K562 (cell line): ENCODE results near the gene PLAC1. TPM values are rescaled to one million over a fixed set of nuclear protein-coding genes. Genes with fewer than 3 reads are reported as not detected.

Source experiments
- ATAC-seq: fragments of 200-7000 bp; cut with Tn5 transposase; 3 replicates; pipeline ENCODE4 v1.9.1; 2020; ENCODE audit warnings: moderate library complexity
- BruUV-seq: library from RNA; stranded (reverse); fragments of 400-500 nt; replicated peaks from 2 replicates; lab custom pipeline; 2021; lab: Mats Ljungman, UMichigan
- CTCF ChIA-PET: fragments of 300-600 bp; formaldehyde crosslinking; extraction: SDS; loops from one replicate; lab custom pipeline; 2021; ENCODE audit warnings: low intra/inter-chr PET ratio; lab: Yijun Ruan, JAX
- POLR2A ChIA-PET: fragments of 300-600, 350-650 bp; sonication (Branson Sonifier 250); formaldehyde crosslinking; extraction: SDS; loops from one replicate; lab custom pipeline; 2021; ENCODE audit warnings: antibody characterized with exemption, inconsistent platforms; lab: Yijun Ruan, JAX
- DNase-seq, 4 experiments: peaks; one replicate each; pipeline versions ENCODE4 v3.0.0 to v3.0.0-alpha.2; 2011 to 2018; ENCODE audit warnings: low spot score in 3 of 4, mixed read lengths in 3 of 4; ENCODE audit errors: extremely low read depth in 1 of 4
- FAIRE-seq: peaks from 2 replicates; lab custom pipeline; 2011; peaks lifted over from hg19 to GRCh38; lab: Jason Lieb, UNC
- H2AFZ ChIP-seq: 2 replicates; pipeline ENCODE4 v1.6.0; 2011; ENCODE audit warnings: low read depth, low read length, control low read depth, inconsistent platforms
- H3K27ac ChIP-seq: fragments of 200-600 bp; 3 replicates; pipeline ENCODE4 v1.8.0; 2011; ENCODE audit warnings: low read depth, mild to moderate bottlenecking, control low read depth, inconsistent platforms, low read length, moderate library complexity, mixed read lengths; ENCODE audit errors: extremely low read depth
- H3K27me3 ChIP-seq, 2 experiments: fragments of 300-600 bp in 1 of 2; 2 replicates in 1 of 2; 3 replicates in 1 of 2; pipeline versions ENCODE4 v1.6.0 to v1.8.0; 2011; ENCODE audit warnings: inconsistent platforms in 2 of 2, low read length in 2 of 2, mild to moderate bottlenecking in 1 of 2, mixed read lengths in 1 of 2, moderate library complexity in 1 of 2; ENCODE audit not compliant: control insufficient read depth in 2 of 2, insufficient read depth in 2 of 2
- H3K36me3 ChIP-seq: fragments of 300-600 bp; 3 replicates; pipeline ENCODE4 v1.8.0; 2011; ENCODE audit warnings: mild to moderate bottlenecking, low read length, inconsistent platforms; ENCODE audit not compliant: control insufficient read depth, insufficient read depth
- H3K4me1 ChIP-seq, 2 experiments: fragments of 200-600 bp in 1 of 2; replicated peaks in 1 of 2; 2 replicates in 1 of 2; 3 replicates in 1 of 2; pipeline versions ENCODE4 v1.5.1 to v1.8.0; 2011; ENCODE audit warnings: inconsistent platforms in 2 of 2, low read length in 2 of 2, mild to moderate bottlenecking in 1 of 2, mixed read lengths in 1 of 2, moderate library complexity in 1 of 2; ENCODE audit not compliant: control insufficient read depth in 2 of 2, insufficient read depth in 2 of 2
- H3K4me2 ChIP-seq: 2 replicates; pipeline ENCODE4 v1.6.1; 2011; ENCODE audit warnings: low read length, control low read depth, inconsistent platforms, mixed read lengths; ENCODE audit not compliant: insufficient read depth
- H3K4me3 ChIP-seq: fragments of 200-600 bp; sonication (generic), shearing (Covaris generic); 2 replicates; pipeline ENCODE4 v1.5.1; 2016; ENCODE audit warnings: control low read depth, inconsistent platforms
- H3K79me2 ChIP-seq: fragments of 200-600 bp; 3 replicates; pipeline ENCODE4 v1.8.0; 2011; ENCODE audit warnings: low read length, inconsistent platforms; ENCODE audit not compliant: control insufficient read depth, insufficient read depth
- H3K9ac ChIP-seq, 2 experiments: 2 replicates each; pipeline versions ENCODE4 v1.6.0 to v1.6.1; 2011; ENCODE audit warnings: low read depth in 2 of 2, low read length in 2 of 2, control low read depth in 1 of 2, inconsistent platforms in 1 of 2, mild to moderate bottlenecking in 1 of 2, mixed read lengths in 1 of 2; ENCODE audit not compliant: insufficient read depth in 1 of 2
- H3K9me1 ChIP-seq: one replicate; pipeline ENCODE4 v1.6.0; 2011; ENCODE audit warnings: inconsistent platforms, mild to moderate bottlenecking, low read length, moderate library complexity; ENCODE audit not compliant: control insufficient read depth, insufficient read depth
- H3K9me3 ChIP-seq: replicated peaks from 2 replicates; pipeline ENCODE4 v1.5.1; 2011; ENCODE audit warnings: low read depth, low read length, inconsistent platforms; ENCODE audit not compliant: control insufficient read depth, insufficient read depth
- H4K20me1 ChIP-seq: replicated peaks from 2 replicates; pipeline ENCODE4 v1.6.1; 2011; ENCODE audit warnings: low read length, inconsistent platforms, mixed read lengths; ENCODE audit not compliant: control insufficient read depth, insufficient read depth
- FOS ChIP-seq: IDR thresholded peaks from 3 replicates; pipeline ENCODE4 v1.6.1; 2011; ENCODE audit not compliant: insufficient read length; ENCODE audit errors: extremely low read depth
- FOXK1 ChIP-seq: sonication (generic); formaldehyde crosslinking; IDR thresholded peaks from 2 replicates; pipeline ENCODE4 v1.8.0; 2022; ENCODE audit warnings: missing genetic modification reagents, mild to moderate bottlenecking, borderline replicate concordance
- IFI16 ChIP-seq: fragments of 250-450 bp; sonication (Bioruptor Pico); IDR thresholded peaks from 2 replicates; pipeline ENCODE4 v2.1.2; 2022; ENCODE audit warnings: mild to moderate bottlenecking, inconsistent platforms
- KDM4B ChIP-seq, 2 experiments: fragments of 450-650 bp in 1 of 2; sonication (generic) in 1 of 2; IDR thresholded peaks; 2 replicates each; pipeline ENCODE4 v1.6.1; 2016 to 2017; ENCODE audit warnings: borderline replicate concordance in 2 of 2, antibody characterized with exemption in 1 of 2, low read depth in 1 of 2, mild to moderate bottlenecking in 1 of 2
- PPARD ChIP-seq: fragments of 250-450 bp; sonication (Bioruptor Pico); IDR thresholded peaks from 2 replicates; pipeline ENCODE4 v1.8.0; 2022; ENCODE audit warnings: inconsistent platforms, mild to moderate bottlenecking, moderate library complexity
- RBM25 ChIP-seq: fragments of 200-400 bp; formaldehyde crosslinking; IDR thresholded peaks from 2 replicates; pipeline ENCODE4 v1.6.1; 2018; ENCODE audit warnings: low read length, low read depth, moderate library complexity; ENCODE audit not compliant: severe bottlenecking
- SMARCA4 ChIP-seq: fragments of 450-650 bp; IDR thresholded peaks from 2 replicates; pipeline ENCODE4 v1.6.1; 2016
- ZBTB1 ChIP-seq: sonication (generic); formaldehyde crosslinking; IDR thresholded peaks from 2 replicates; pipeline ENCODE4 v1.8.1; 2023; ENCODE audit warnings: missing genetic modification reagents, low read depth, mild to moderate bottlenecking, borderline replicate concordance
- ZNF134 ChIP-seq: fragments of 250-450 bp; sonication (Bioruptor Pico); conservative IDR thresholded peaks from 2 replicates; pipeline ENCODE4 v1.4.0; 2020
- WGBS: fragments of 100-300 bp; shearing (Covaris generic); methylation state at CpG from one replicate; pipeline ENCODE4 v1.1.6; 2016; ENCODE audit warnings: low coverage, mixed read lengths; ENCODE audit not compliant: insufficient coverage; ENCODE audit errors: missing lambda C conversion rate; 5-methylcytosine and 5-hydroxymethylcytosine counted together
- in situ Hi-C: fragments of 300-500 bp; cut with MboI; formaldehyde crosslinking; loops from 4 replicates; pipeline ENCODE4 v1.15.0; 2018; ENCODE audit warnings: inconsistent platforms, mixed read lengths
- intact Hi-C: fragments of 100-400 bp; cut with micrococcal nuclease; formaldehyde crosslinking; loops from 2 replicates; pipeline ENCODE4 v1.14.2; 2022
- polyA plus RNA-seq, 8 experiments: library from polyadenylated mRNA; depleted of rRNA in 4 of 8; stranded (reverse) in 5 of 8; unstranded in 3 of 8; fragments of >200 nt; fragmentation: Nextera tagmentation in 2 of 8; fragmentation: Illumina TruSeq in 1 of 8; extraction: Ambion mirVana in 2 of 8; extraction: Trizol in 1 of 8; gene quantifications; 2 replicates each; pipeline versions ENCODE4 v1.2.1 to v1.2.3, GENCODE V29; 2011 to 2014; ENCODE audit warnings: inconsistent platforms in 1 of 8, missing spikeins in 1 of 8
- total RNA-seq, 7 experiments: library from RNA; depleted of rRNA in 6 of 7; stranded (reverse); fragments of >200 nt in 6 of 7; fragmentation: Illumina TruSeq in 2 of 7; extraction: Trizol in 2 of 7; gene quantifications; 2 replicates each; pipeline versions ENCODE4 v1.2.1 to v1.2.3, GENCODE V29; 2011 to 2021; ENCODE audit warnings: low replicate concordance in 1 of 7
- TF ChIP-seq, protein P1 (sequence below): sonication (generic); formaldehyde crosslinking; IDR thresholded peaks from 2 replicates; pipeline ENCODE4 v1.4.0; 2020; ENCODE audit warnings: mild to moderate bottlenecking, missing genetic modification reagents

The PLAC1 gene
- total and polyA plus RNA-seq, 9 of the 15 experiments (the other 6 are each of a cell fraction or from before 2014, with no cell fraction given) = 0.82 to 9.1 (median 1.7) TPM

GRCh38 chrX:134592303-134592702 is 66.0 kb downstream of the PLAC1 start:
- no peak for FAIRE-seq

DNA sequence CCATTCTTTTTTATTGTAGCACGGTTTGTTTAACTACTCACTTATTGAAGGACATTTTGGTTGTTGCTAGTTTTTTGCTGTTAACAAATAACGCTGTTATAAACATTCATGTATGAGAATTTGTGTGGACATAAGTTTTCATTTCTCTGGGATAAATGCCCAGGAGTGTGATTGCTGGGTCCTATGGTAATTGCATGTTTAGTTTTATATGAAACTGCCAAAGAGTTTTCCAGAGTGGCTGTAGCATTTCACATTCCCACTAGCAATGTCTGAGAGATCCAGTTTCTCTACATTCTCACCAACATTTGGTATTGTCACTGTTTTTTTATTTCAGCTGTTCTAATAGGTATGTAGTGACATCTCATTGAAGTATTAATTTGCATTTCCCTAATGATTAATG is 66.8 kb downstream of the PLAC1 start:
- ATAC-seq (no peak), DNase-seq (no peak), FAIRE-seq (no peak)
- Histone ChIP-seq H2AFZ (no peak overlapping the region), H3K4me1 (no peaks in the 10 kb centered on the region), H3K79me2 (no peaks in the 10 kb centered on the region), H3K9me1 (no peaks in the 10 kb centered on the region), H3K4me3 (no peak overlapping the region), H3K9ac (no peak overlapping the region), H3K4me2 (no peak overlapping the region), H3K36me3 (no peaks in the 10 kb centered on the region), H3K9me3 (no peaks in the 10 kb centered on the region), H3K27ac (no peak overlapping the region), H4K20me1 (no peaks in the 10 kb centered on the region), H3K27me3 (no peaks in the 10 kb centered on the region)
- in situ Hi-C loops (no loop called here), intact Hi-C loops (no loop called here)
- no TSS peak for BruUV-seq
- CTCF ChIA-PET = no interaction called here
- POLR2A ChIA-PET = no interaction called here
- 0% methylated on average over 2 of the region's 2 CpGs for WGBS
- TF ChIP-seq PPARD (CRISPR knock-in tag) (no peak), SMARCA4 (no peak), KDM4B (IDR thresholded peaks at IDR 0.05; ENCODE audit: borderline replicate concordance in 2 of 2, low read depth in 1 of 2) (no peak), ZBTB1 (no peak), IFI16 (CRISPR knock-in tag) (no peak), FOXK1 (no peak)

More at GRCh38 chrX:134592303-134592702, 66.0 kb downstream of the PLAC1 start:
- Histone ChIP-seq H3K9me3 (no peaks in the 10 kb centered on the region), H3K27ac (no peak overlapping the region), H3K36me3 (no peaks in the 10 kb centered on the region), H3K27me3 (no peaks in the 10 kb centered on the region), H3K4me1 (no peaks in the 10 kb centered on the region), H2AFZ (no peak overlapping the region), H3K9ac (no peak overlapping the region), H3K4me3 (no peak overlapping the region), H4K20me1 (no peaks in the 10 kb centered on the region), H3K79me2 (no peaks in the 10 kb centered on the region), H3K9me1 (no peaks in the 10 kb centered on the region), H3K4me2 (no peak overlapping the region)
- CTCF ChIA-PET = no interaction called here
- peak; percentile 22 for TF ChIP-seq RBM25
- TF ChIP-seq, protein P1, sequence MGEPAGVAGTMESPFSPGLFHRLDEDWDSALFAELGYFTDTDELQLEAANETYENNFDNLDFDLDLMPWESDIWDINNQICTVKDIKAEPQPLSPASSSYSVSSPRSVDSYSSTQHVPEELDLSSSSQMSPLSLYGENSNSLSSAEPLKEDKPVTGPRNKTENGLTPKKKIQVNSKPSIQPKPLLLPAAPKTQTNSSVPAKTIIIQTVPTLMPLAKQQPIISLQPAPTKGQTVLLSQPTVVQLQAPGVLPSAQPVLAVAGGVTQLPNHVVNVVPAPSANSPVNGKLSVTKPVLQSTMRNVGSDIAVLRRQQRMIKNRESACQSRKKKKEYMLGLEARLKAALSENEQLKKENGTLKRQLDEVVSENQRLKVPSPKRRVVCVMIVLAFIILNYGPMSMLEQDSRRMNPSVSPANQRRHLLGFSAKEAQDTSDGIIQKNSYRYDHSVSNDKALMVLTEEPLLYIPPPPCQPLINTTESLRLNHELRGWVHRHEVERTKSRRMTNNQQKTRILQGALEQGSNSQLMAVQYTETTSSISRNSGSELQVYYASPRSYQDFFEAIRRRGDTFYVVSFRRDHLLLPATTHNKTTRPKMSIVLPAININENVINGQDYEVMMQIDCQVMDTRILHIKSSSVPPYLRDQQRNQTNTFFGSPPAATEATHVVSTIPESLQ = no peak
- TF ChIP-seq FOS = no peak
- peak; percentile 95 for TF ChIP-seq ZNF134
- in situ Hi-C loops (no loop called here), intact Hi-C loops (no loop called here)
- ATAC-seq (no peak), DNase-seq (no peak)
- POLR2A ChIA-PET = no interaction called here
- BruUV-seq = no TSS peak
